ENCODE measurements around the gene RBP7. TPM values are rescaled to one million over a fixed set of nuclear protein-coding genes. Genes with fewer than 3 reads are reported as not detected.

Gene RBP7
- polyA plus RNA-seq, 1 donor (not counting 4 experiments of a cell fraction or from before 2014, with no cell fraction given): 1.1 TPM

GRCh38 chr1:10032590-10033358 is 35.7 kb downstream of the RBP7 start, which contains the start of gene UBE4B:
TSS of gene UBE4B (plus strand) at chr1:10032958. CDS start at chr1:10033671, 713 bp downstream.
- no peaks in the 10 kb centered on the region for H3K9me1 ChIP-seq (ENCODE audit: control insufficient read depth, extremely low read depth, insufficient read depth, low read length)
- FAIRE-seq: no peak
- H3K27me3 ChIP-seq (ENCODE audit: control insufficient read depth, extremely low read depth, insufficient read depth, low read length): no peaks in the 10 kb centered on the region
- H3K79me2 ChIP-seq (ENCODE audit: control insufficient read depth, insufficient read depth, low read length): peaks cover 42% of the 10 kb centered on the region
- H3K9ac ChIP-seq (ENCODE audit: control insufficient read depth, extremely low read depth, insufficient read depth, low read length): peak within 1 kb of the TSS; percentile 98
- H3K4me2 ChIP-seq (ENCODE audit: control insufficient read depth, extremely low read depth, insufficient read depth, low read depth, low read length): peak within 1 kb of the TSS; percentile 100
- no peaks in the 10 kb centered on the region for H3K9me3 ChIP-seq (ENCODE audit: control insufficient read depth, low read depth, low read length)
- peak within 1 kb of the TSS; percentile 96 for H3K27ac ChIP-seq (ENCODE audit: control insufficient read depth, insufficient read depth, low read length)
- H2AFZ ChIP-seq (ENCODE audit: control insufficient read depth, low read length): peak within 1 kb of the TSS; percentile 98
- H4K20me1 ChIP-seq (ENCODE audit: control insufficient read depth, extremely low read depth, insufficient read depth, low read length): no peaks in the 10 kb centered on the region
- H3K4me1 ChIP-seq (ENCODE audit: control insufficient read depth, extremely low read depth, insufficient read depth, low read length): peaks cover 17% of the 10 kb centered on the region
- dilution Hi-C loops (cut with MboI; ENCODE audit: extremely low pct_ligation_motif_present, low sequenced_read_pairs): no loop called here
- H3K4me3 ChIP-seq (ENCODE audit: control insufficient read depth in 2 of 3, extremely low read depth in 1 of 3, insufficient read depth in 2 of 3, low read depth in 1 of 3, low read length in 3 of 3): peak within 1 kb of the TSS; percentile 93 to 99 (median 98)
- TF ChIP-seq CTCF (optimal IDR thresholded peaks at IDR 0.05 in 1 of 3, IDR thresholded peaks at IDR 0.05 in 1 of 3, conservative IDR thresholded peaks at IDR 0.05 in 1 of 3; ENCODE audit: extremely low read depth in 1 of 3, insufficient read depth in 2 of 3, low read length in 3 of 3) (peak; percentile 68 to 95 (median 89)), EZH2 (IDR thresholded peaks at IDR 0.05; ENCODE audit: low read length) (no peak)
- peak; percentile 87 for DNase-seq (ENCODE audit: low read depth, low spot score)
- H3K36me3 ChIP-seq (ENCODE audit: control insufficient read depth in 2 of 2, extremely low read depth in 1 of 2, insufficient read depth in 2 of 2, low read length in 2 of 2): no peaks in the 10 kb centered on the region

- Histone ChIP-seq H3K4me3 (ENCODE audit: control insufficient read depth in 2 of 3, extremely low read depth in 1 of 3, insufficient read depth in 2 of 3, low read depth in 1 of 3, low read length in 3 of 3) (peak overlapping the region; percentile 93 to 99 (median 98)), H3K4me2 (ENCODE audit: control insufficient read depth, extremely low read depth, insufficient read depth, low read depth, low read length) (peak overlapping the region; percentile 100), H3K9ac (ENCODE audit: control insufficient read depth, extremely low read depth, insufficient read depth, low read length) (peak overlapping the region; percentile 98), H4K20me1 (ENCODE audit: control insufficient read depth, extremely low read depth, insufficient read depth, low read length) (no peaks in the 10 kb centered on the region), H3K9me3 (ENCODE audit: control insufficient read depth, low read depth, low read length) (no peaks in the 10 kb centered on the region), H3K4me1 (ENCODE audit: control insufficient read depth, extremely low read depth, insufficient read depth, low read length) (peaks cover 17% of the 10 kb centered on the region), H3K36me3 (ENCODE audit: control insufficient read depth in 2 of 2, extremely low read depth in 1 of 2, insufficient read depth in 2 of 2, low read length in 2 of 2) (no peaks in the 10 kb centered on the region), H3K27ac (ENCODE audit: control insufficient read depth, insufficient read depth, low read length) (peak overlapping the region; percentile 96), H3K9me1 (ENCODE audit: control insufficient read depth, extremely low read depth, insufficient read depth, low read length) (no peaks in the 10 kb centered on the region), H2AFZ (ENCODE audit: control insufficient read depth, low read length) (peak overlapping the region; percentile 98), H3K79me2 (ENCODE audit: control insufficient read depth, insufficient read depth, low read length) (peaks cover 48% of the 10 kb centered on the region), H3K27me3 (ENCODE audit: control insufficient read depth, extremely low read depth, insufficient read depth, low read length) (no peaks in the 10 kb centered on the region)
- DNase-seq (ENCODE audit: low read depth, low spot score) (no peak), FAIRE-seq (peak; percentile 66)
- dilution Hi-C loops (cut with MboI; ENCODE audit: extremely low pct_ligation_motif_present, low sequenced_read_pairs): no loop called here
- TF ChIP-seq CTCF (optimal IDR thresholded peaks at IDR 0.05 in 1 of 3, IDR thresholded peaks at IDR 0.05 in 1 of 3, conservative IDR thresholded peaks at IDR 0.05 in 1 of 3; ENCODE audit: extremely low read depth in 1 of 3, insufficient read depth in 2 of 3, low read length in 3 of 3) (peak in 1 of 3 experiments; percentile 16), EZH2 (IDR thresholded peaks at IDR 0.05; ENCODE audit: low read length) (no peak)
These were observed 36.4 kb downstream of the RBP7 start for GRCh38 chr1:10033359-10033845.
